Adipocyte (in vitro differentiated cells): ENCODE data around the gene RELL2.
A peak's percentile ranks its signal among the peaks of the same experiment; 100 is the strongest.

Experiments
- DNase-seq: peaks from one replicate; pipeline ENCODE4 v3.0.0-alpha.2; 2015; ENCODE audit warnings: low read depth
- H3K27me3 ChIP-seq: replicated peaks from 2 replicates; pipeline ENCODE4 v1.7.0; 2013; ENCODE audit warnings: mild to moderate bottlenecking, low read length, moderate library complexity; ENCODE audit not compliant: control insufficient read depth, insufficient read depth
- H3K36me3 ChIP-seq: 2 replicates; pipeline ENCODE4 v1.7.0; 2013; ENCODE audit warnings: low read length, mild to moderate bottlenecking, moderate library complexity; ENCODE audit not compliant: control insufficient read depth, insufficient read depth, severe bottlenecking
- H3K4me1 ChIP-seq: 2 replicates; pipeline ENCODE4 v1.7.0; 2013; ENCODE audit warnings: mild to moderate bottlenecking, low read length, moderate library complexity; ENCODE audit not compliant: control insufficient read depth, insufficient read depth
- H3K4me3 ChIP-seq: 2 replicates; pipeline ENCODE4 v1.7.0; 2013; ENCODE audit warnings: mild to moderate bottlenecking, low read length, moderate library complexity
- H3K9ac ChIP-seq: 2 replicates; pipeline ENCODE4 v1.7.0; 2013; ENCODE audit warnings: mild to moderate bottlenecking, low read length, moderate library complexity
- H3K9me3 ChIP-seq: 2 replicates; pipeline ENCODE4 v1.7.0; 2013; ENCODE audit warnings: mild to moderate bottlenecking, low read length, moderate library complexity; ENCODE audit not compliant: control insufficient read depth

RELL2 gene

GRCh38 chr5:141654298-141654697 lies 17.5 kb downstream of the RELL2 start:
- H3K4me1 ChIP-seq, result peaks cover 23% of the 10 kb centered on the region
- no peaks in the 10 kb centered on the region for H3K27me3 ChIP-seq
- no peaks in the 10 kb centered on the region for H3K36me3 ChIP-seq
- DNase-seq, result peak; percentile 63
- no peaks in the 10 kb centered on the region for H3K9me3 ChIP-seq
- H3K4me3 ChIP-seq, result no peak overlapping the region
- H3K9ac ChIP-seq, result no peak overlapping the region

- peaks cover 23% of the 10 kb centered on the region for H3K4me1 ChIP-seq
- H3K9me3 ChIP-seq, result no peaks in the 10 kb centered on the region
- DNase-seq, result no peak
- no peaks in the 10 kb centered on the region for H3K27me3 ChIP-seq
- H3K4me3 ChIP-seq, result no peak overlapping the region
- H3K36me3 ChIP-seq, result no peaks in the 10 kb centered on the region
- no peak overlapping the region for H3K9ac ChIP-seq
These were observed 18.2 kb downstream of the RELL2 start for GRCh38 chr5:141655020-141655419.

- Histone ChIP-seq H3K27me3 (no peaks in the 10 kb centered on the region), H3K9me3 (no peaks in the 10 kb centered on the region), H3K36me3 (no peaks in the 10 kb centered on the region), H3K9ac (no peak overlapping the region), H3K4me1 (peaks cover 23% of the 10 kb centered on the region), H3K4me3 (no peak overlapping the region)
- DNase-seq, result no peak
These were observed 19.6 kb downstream of the RELL2 start for GRCh38 chr5:141656396-141656795.

- Histone ChIP-seq H3K27me3 (no peaks in the 10 kb centered on the region), H3K9me3 (no peaks in the 10 kb centered on the region), H3K4me3 (no peak overlapping the region), H3K4me1 (peaks cover 20% of the 10 kb centered on the region), H3K9ac (no peak overlapping the region), H3K36me3 (no peaks in the 10 kb centered on the region)
- DNase-seq, result no peak
These were observed 20.6 kb downstream of the RELL2 start for GRCh38 chr5:141657404-141657803.

GRCh38 chr5:141657937-141658545 lies 21.2 kb downstream of the RELL2 start:
- Histone ChIP-seq H3K36me3 (no peaks in the 10 kb centered on the region), H3K27me3 (no peaks in the 10 kb centered on the region), H3K4me3 (no peak overlapping the region), H3K9ac (no peak overlapping the region), H3K9me3 (no peaks in the 10 kb centered on the region), H3K4me1 (peaks cover 20% of the 10 kb centered on the region)
- peak; percentile 69 for DNase-seq

GRCh38 chr5:141662028-141662427 lies 25.2 kb downstream of the RELL2 start:
- Histone ChIP-seq H3K4me3 (no peak overlapping the region), H3K9ac (no peak overlapping the region), H3K4me1 (peaks cover 10% of the 10 kb centered on the region), H3K9me3 (no peaks in the 10 kb centered on the region), H3K36me3 (no peaks in the 10 kb centered on the region), H3K27me3 (no peaks in the 10 kb centered on the region)
- no peak for DNase-seq

GRCh38 chr5:141663506-141663905 lies 26.7 kb downstream of the RELL2 start:
- no peaks in the 10 kb centered on the region for H3K36me3 ChIP-seq
- no peaks in the 10 kb centered on the region for H3K9me3 ChIP-seq
- H3K4me3 ChIP-seq, result no peak overlapping the region
- DNase-seq, result no peak
- no peaks in the 10 kb centered on the region for H3K4me1 ChIP-seq
- H3K27me3 ChIP-seq, result no peaks in the 10 kb centered on the region
- H3K9ac ChIP-seq, result no peak overlapping the region

GRCh38 chr5:141664733-141665461 lies 28.1 kb downstream of the RELL2 start:
- H3K9me3 ChIP-seq, result no peaks in the 10 kb centered on the region
- H3K27me3 ChIP-seq, result no peaks in the 10 kb centered on the region
- peak; percentile 83 for DNase-seq
- H3K36me3 ChIP-seq, result no peaks in the 10 kb centered on the region
- H3K4me3 ChIP-seq, result no peak overlapping the region
- no peak overlapping the region for H3K9ac ChIP-seq
- H3K4me1 ChIP-seq, result no peaks in the 10 kb centered on the region

- Histone ChIP-seq H3K36me3 (no peaks in the 10 kb centered on the region), H3K27me3 (no peaks in the 10 kb centered on the region), H3K4me1 (no peaks in the 10 kb centered on the region)
These were observed 29.5 kb downstream of the RELL2 start for GRCh38 chr5:141665995-141666940.

GRCh38 chr5:141668601-141669265 lies 31.9 kb downstream of the RELL2 start:
- Histone ChIP-seq H3K9ac (no peak overlapping the region), H3K4me3 (no peak overlapping the region), H3K4me1 (no peaks in the 10 kb centered on the region), H3K9me3 (no peaks in the 10 kb centered on the region), H3K36me3 (no peaks in the 10 kb centered on the region), H3K27me3 (no peaks in the 10 kb centered on the region)
- DNase-seq, result no peak

More at GRCh38 chr5:141665995-141666940, 29.5 kb downstream of the RELL2 start:
- Histone ChIP-seq H3K9me3 (no peaks in the 10 kb centered on the region), H3K9ac (no peak overlapping the region), H3K4me3 (no peak overlapping the region)
- DNase-seq, result no peak

GRCh38 chr5:141669520-141669919 lies 32.7 kb downstream of the RELL2 start:
- no peaks in the 10 kb centered on the region for H3K36me3 ChIP-seq
- DNase-seq, result no peak
- H3K9ac ChIP-seq, result no peak overlapping the region
- no peaks in the 10 kb centered on the region for H3K27me3 ChIP-seq
- H3K4me1 ChIP-seq, result no peaks in the 10 kb centered on the region
- H3K4me3 ChIP-seq, result no peak overlapping the region
- H3K9me3 ChIP-seq, result no peaks in the 10 kb centered on the region
